ENCODE results near the gene PAPLN.

Gene PAPLN

DNA sequence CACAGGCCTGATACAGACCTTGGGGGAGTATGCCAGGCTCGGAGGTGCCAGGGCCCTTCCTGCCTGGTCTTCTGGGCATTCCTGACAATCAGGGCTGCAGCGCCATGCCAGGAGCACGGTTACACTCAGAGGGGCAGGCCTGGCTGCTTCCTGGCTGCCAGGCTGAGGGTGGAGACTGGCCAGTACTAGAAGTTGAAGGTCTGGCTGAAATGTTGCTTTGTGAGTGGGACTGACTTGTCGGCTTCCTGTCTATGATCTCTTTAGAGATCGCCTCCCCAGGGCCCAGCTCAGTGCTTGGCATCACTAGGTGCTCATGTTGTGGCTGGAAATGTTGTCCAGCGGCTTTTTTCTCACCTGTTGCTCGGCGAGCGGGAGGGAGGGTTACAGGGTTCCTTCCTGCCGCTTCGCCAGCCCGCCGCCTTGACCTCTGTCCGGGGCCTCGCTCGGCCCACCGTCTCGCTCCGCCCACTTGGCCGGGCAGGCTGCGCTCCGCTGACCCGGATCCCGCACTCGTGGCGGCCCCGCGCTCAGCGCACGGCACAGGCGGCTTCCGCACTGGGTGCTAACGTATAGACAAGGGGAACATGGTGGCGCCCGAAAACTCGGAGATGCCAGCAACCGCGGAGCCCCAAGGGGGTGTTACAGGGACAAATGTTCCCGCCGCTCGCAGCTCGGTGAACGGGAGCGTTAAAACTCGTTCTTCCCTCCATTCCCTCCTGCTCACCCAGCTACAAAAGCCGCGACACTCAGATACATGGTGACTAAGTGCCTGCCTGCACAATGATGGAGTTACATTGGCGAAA, 32.6 kb downstream of the PAPLN start:
- no peak for DNase-seq (ENCODE audit: extremely low read depth, low read depth)
- TF ChIP-seq CTCF (IDR thresholded peaks at IDR 0.05; ENCODE audit: low read depth, low read length, missing control alignments): no peak
- H3K4me3 ChIP-seq (replicated peaks; ENCODE audit: low read depth, low read length): peak overlapping the region; percentile 31

DNA sequence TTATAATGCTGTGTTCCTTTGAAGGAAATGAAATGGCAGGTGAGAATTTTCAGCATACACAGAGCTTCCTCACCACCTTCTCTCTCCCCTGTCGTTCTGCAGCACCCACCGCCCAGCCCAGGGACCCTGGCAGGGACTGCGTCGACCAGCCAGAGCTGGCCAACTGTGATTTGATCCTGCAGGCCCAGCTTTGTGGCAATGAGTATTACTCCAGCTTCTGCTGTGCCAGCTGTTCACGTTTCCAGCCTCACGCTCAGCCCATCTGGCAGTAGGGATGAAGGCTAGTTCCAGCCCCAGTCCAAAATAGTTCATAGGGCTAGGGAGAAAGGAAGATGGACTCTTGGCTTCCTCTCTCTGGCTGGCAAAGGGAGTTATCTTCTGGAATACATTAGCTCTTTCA, 35.1 kb downstream of the PAPLN start:
- no peak for DNase-seq (ENCODE audit: extremely low read depth, low read depth)
- H3K4me3 ChIP-seq (replicated peaks; ENCODE audit: low read depth, low read length): no peak overlapping the region
- TF ChIP-seq CTCF (IDR thresholded peaks at IDR 0.05; ENCODE audit: low read depth, low read length, missing control alignments): no peak

- TF ChIP-seq CTCF (IDR thresholded peaks at IDR 0.05; ENCODE audit: low read depth, low read length, missing control alignments): no peak
- DNase-seq (ENCODE audit: extremely low read depth, low read depth): no peak
- no peak overlapping the region for H3K4me3 ChIP-seq (replicated peaks; ENCODE audit: low read depth, low read length)
Measured at GRCh38 chr14:73273799-73274198, 36.5 kb downstream of the PAPLN start.

DNA sequence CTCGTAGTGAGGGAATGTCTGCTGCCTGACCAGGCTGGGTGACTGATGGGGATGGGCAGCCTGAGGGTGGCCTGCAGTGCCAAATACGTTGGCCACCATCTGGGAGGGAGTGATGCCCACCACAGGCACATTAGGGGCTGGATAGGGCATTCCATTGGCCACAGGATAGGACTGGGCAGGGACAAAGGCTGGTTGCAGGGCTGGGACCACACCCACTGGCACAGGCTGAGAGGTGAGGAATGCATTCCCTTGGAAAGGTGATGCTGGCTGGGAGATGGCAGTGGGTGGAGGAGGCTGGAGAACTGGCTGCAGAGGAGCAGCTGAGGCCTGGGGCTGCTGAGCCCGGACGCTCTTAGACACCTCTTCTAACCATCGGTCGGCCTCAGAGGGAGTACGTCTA, 39.5 kb downstream of the PAPLN start:
- H3K4me3 ChIP-seq (replicated peaks; ENCODE audit: low read depth, low read length): no peak overlapping the region
- DNase-seq (ENCODE audit: extremely low read depth, low read depth): no peak
- no peak for TF ChIP-seq CTCF (IDR thresholded peaks at IDR 0.05; ENCODE audit: low read depth, low read length, missing control alignments)

DNA sequence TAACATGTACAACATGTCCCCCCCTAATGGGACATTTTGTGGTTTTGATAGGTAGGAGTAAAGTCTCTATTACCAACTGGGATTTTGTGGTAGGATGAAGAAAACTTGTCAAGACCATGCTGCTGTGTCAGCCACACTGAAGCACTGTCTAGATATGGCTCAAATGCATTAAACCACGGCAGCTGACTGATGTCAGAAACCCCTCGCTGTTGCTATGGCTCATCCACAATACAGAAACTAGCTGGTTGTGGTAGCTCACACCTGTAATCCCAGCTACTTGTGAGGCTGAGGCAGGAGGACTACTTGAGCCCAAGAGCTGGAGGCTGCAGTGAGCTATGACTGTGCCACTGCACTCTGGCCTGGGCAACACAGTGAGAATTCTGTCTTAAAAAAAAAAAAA, 40.1 kb downstream of the PAPLN start:
- no peak for TF ChIP-seq CTCF (IDR thresholded peaks at IDR 0.05; ENCODE audit: low read depth, low read length, missing control alignments)
- H3K4me3 ChIP-seq (replicated peaks; ENCODE audit: low read depth, low read length): no peak overlapping the region
- no peak for DNase-seq (ENCODE audit: extremely low read depth, low read depth)

DNA sequence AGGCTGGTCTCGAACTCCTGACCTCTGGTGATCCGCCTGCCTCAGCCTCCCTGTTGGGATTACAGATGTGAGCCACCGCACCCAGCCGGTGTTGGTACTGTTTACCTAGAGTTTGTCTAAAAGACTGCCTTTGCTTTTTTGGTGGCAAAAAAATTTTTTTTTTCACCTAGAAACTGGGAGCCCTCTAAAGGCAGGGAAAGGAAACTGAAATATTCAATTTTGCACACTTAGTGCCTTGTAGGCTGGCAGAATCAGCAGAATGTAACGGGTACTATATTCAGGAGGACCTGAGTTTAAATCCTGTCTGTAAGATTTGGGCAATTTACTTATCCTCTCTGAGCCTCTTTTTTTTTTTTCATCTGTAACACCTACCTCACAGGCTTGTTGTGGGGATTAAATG, 43.6 kb downstream of the PAPLN start:
- no peak for DNase-seq (ENCODE audit: extremely low read depth, low read depth)
- no peak for TF ChIP-seq CTCF (IDR thresholded peaks at IDR 0.05; ENCODE audit: low read depth, low read length, missing control alignments)
- no peak overlapping the region for H3K4me3 ChIP-seq (replicated peaks; ENCODE audit: low read depth, low read length)
